Measurements from ENCODE around the gene MBD5. TPM values are rescaled to one million over a fixed set of nuclear protein-coding genes. Genes with fewer than 3 reads are reported as not detected.

MBD5 gene
- total and polyA plus RNA-seq, 8 donors = 3.2 to 173 (median 26.5) TPM

GRCh38 chr2:148218326-148219075 is 197.6 kb downstream of the MBD5 start:
- no peaks in the 10 kb centered on the region for H3K4me1 ChIP-seq
- TF ChIP-seq POLR2AphosphoS5 (IDR thresholded peaks at IDR 0.05) (no peak), EP300 (IDR thresholded peaks at IDR 0.05) (no peak), POLR2A (IDR thresholded peaks at IDR 0.05) (no peak)
- TF ChIP-seq, protein P1, sequence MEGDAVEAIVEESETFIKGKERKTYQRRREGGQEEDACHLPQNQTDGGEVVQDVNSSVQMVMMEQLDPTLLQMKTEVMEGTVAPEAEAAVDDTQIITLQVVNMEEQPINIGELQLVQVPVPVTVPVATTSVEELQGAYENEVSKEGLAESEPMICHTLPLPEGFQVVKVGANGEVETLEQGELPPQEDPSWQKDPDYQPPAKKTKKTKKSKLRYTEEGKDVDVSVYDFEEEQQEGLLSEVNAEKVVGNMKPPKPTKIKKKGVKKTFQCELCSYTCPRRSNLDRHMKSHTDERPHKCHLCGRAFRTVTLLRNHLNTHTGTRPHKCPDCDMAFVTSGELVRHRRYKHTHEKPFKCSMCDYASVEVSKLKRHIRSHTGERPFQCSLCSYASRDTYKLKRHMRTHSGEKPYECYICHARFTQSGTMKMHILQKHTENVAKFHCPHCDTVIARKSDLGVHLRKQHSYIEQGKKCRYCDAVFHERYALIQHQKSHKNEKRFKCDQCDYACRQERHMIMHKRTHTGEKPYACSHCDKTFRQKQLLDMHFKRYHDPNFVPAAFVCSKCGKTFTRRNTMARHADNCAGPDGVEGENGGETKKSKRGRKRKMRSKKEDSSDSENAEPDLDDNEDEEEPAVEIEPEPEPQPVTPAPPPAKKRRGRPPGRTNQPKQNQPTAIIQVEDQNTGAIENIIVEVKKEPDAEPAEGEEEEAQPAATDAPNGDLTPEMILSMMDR (IDR thresholded peaks at IDR 0.05) = no peak
- WGBS, 5 donors = 86 to 93% (median 88%) methylated on average over 5 of the region's 5 CpGs

DNA sequence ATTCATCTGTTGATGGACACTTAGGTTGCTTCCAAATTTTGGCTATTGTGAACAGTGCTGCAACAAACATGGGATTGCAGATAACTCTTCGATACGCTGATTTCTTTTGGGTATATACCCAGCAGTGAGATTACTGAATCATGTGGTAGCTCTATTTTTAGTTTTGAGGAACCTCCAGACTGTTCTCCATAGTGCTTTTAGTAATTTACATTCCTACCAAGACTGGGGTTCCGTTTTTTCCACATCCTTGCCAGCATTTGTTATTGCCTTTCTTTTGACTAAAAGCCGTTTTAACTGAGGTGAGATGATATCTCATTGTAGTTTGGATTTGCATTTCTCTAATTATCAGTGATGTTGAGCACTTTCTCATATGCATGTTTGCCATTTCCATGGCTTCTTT is 200.3 kb downstream of the MBD5 start:
- TF ChIP-seq POLR2A (IDR thresholded peaks at IDR 0.05) = no peak
- no peak overlapping the region for H3K4me3 ChIP-seq
- intact Hi-C loops (cut with DNase I; ENCODE audit: low total_unique reads) = no loop called here
- no peaks in the 10 kb centered on the region for H3K36me3 ChIP-seq
- DNase-seq = no peak
- no peaks in the 10 kb centered on the region for H3K4me1 ChIP-seq
- no peak overlapping the region for H3K27ac ChIP-seq
- 90 to 98% (median 94%) methylated on average over 4 of the region's 4 CpGs for WGBS, 5 donors
- no peaks in the 10 kb centered on the region for H3K27me3 ChIP-seq
- H3K9me3 ChIP-seq = peaks cover 0 to 23% (median 11%) of the 10 kb centered on the region in 4 donors

More at GRCh38 chr2:148218326-148219075, 197.6 kb downstream of the MBD5 start:
- intact Hi-C loops (cut with DNase I; ENCODE audit: low total_unique reads) = no loop called here
- no peaks in the 10 kb centered on the region for H3K36me3 ChIP-seq
- H3K27me3 ChIP-seq = no peaks in the 10 kb centered on the region
- no peak overlapping the region for H3K27ac ChIP-seq
- no peak for DNase-seq
- H3K9me3 ChIP-seq = peaks cover 0 to 23% (median 11%) of the 10 kb centered on the region in 4 donors
- no peak overlapping the region for H3K4me3 ChIP-seq

DNA sequence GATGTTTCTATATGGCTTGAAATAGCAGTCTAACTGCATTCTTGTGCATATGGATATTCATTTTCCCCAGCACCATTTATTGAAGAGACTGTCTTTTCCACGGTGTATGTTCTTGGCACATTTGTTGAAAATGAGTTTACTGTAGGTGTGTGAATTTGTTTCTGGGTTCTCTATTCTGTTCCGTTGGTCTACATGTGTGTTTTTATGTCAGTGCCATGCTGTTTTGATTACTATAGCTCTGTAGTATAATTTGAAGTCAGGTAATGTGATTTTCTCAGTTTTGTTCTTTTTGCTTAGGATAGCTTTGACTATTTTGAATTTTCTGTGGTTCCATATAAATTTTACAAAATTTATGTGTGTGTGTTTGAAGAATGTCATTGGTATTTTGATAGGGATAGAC is 201.0 kb downstream of the MBD5 start:
- 97 to 99% (median 98%) methylated on average over 2 of the region's 2 CpGs for WGBS, 5 donors
- intact Hi-C loops (cut with DNase I; ENCODE audit: low total_unique reads) = no loop called here
- Histone ChIP-seq H3K4me1 (no peaks in the 10 kb centered on the region), H3K4me3 (no peak overlapping the region), H3K9me3 (peaks cover 0 to 23% (median 11%) of the 10 kb centered on the region in 4 donors), H3K27me3 (no peaks in the 10 kb centered on the region), H3K27ac (no peak overlapping the region), H3K36me3 (no peaks in the 10 kb centered on the region)
- no peak for DNase-seq
- TF ChIP-seq POLR2A (IDR thresholded peaks at IDR 0.05) (no peak), POLR2AphosphoS5 (IDR thresholded peaks at IDR 0.05) (no peak), EP300 (IDR thresholded peaks at IDR 0.05) (no peak)
- TF ChIP-seq, protein P1 (IDR thresholded peaks at IDR 0.05) = no peak

DNA sequence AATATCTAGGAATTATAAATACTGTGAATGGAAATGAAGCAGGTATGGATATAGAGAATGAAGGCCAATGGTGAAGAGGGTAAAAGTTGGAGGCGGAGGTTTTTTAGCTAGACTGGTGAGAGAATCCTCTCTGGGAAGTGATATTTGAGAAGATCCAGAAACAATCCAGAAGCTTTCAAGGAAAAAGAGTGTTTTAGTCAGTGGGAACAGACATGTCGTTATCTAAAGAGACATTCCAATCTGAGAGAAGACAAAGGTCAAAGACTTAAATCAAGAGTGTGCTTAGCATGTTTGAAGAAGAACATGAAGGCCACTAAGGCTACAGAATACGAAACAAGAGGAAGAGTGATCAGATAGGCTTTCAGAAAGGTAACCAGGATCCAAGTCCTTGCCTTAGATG is 211.0 kb downstream of the MBD5 start:
- Histone ChIP-seq H3K4me3 (no peak overlapping the region), H3K9me3 (peaks cover 0 to 10% (median 0%) of the 10 kb centered on the region in 4 donors), H3K27ac (no peak overlapping the region), H3K36me3 (peaks cover 0 to 19% (median 16%) of the 10 kb centered on the region in 4 donors), H3K4me1 (no peaks in the 10 kb centered on the region), H3K27me3 (no peaks in the 10 kb centered on the region)
- TF ChIP-seq EP300 (IDR thresholded peaks at IDR 0.05) (no peak), POLR2AphosphoS5 (IDR thresholded peaks at IDR 0.05) (no peak), POLR2A (IDR thresholded peaks at IDR 0.05) (no peak)
- TF ChIP-seq, protein P1 (IDR thresholded peaks at IDR 0.05) = no peak
- 87 to 95% (median 89%) methylated on average over 3 of the region's 3 CpGs for WGBS, 5 donors
- DNase-seq = no peak
- intact Hi-C loops (cut with DNase I; ENCODE audit: low total_unique reads) = no loop called here

DNA sequence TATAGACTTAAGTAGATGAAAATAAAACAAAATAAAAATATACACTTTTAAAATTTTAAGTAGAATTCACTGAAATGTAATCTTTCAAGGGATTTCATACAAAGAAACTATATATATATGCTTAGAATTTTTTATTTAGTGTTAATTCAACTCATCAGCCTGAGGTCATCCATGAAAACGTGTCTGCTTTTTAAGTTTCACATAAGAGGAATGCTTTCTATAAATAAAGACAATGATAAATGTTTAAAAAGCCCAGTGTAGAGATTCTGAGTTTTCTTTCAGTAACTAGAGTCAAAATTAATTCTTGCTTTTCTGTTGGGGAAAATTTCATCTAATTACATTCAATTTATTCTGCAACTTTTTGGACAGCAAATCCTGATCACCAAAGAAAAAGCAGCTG is 213.3 kb downstream of the MBD5 start:
- H3K36me3 ChIP-seq = peaks cover 0 to 36% (median 25%) of the 10 kb centered on the region in 4 donors
- intact Hi-C loops (cut with DNase I; ENCODE audit: low total_unique reads) = no loop called here
- no peak overlapping the region for H3K27ac ChIP-seq
- H3K9me3 ChIP-seq = peaks cover 0 to 12% (median 0%) of the 10 kb centered on the region in 4 donors
- 68 to 85% (median 75%) methylated on average over 1 of the region's 1 CpG for WGBS, 5 donors
- no peaks in the 10 kb centered on the region for H3K4me1 ChIP-seq
- no peak for DNase-seq
- TF ChIP-seq EP300 (IDR thresholded peaks at IDR 0.05) (no peak), POLR2A (IDR thresholded peaks at IDR 0.05) (no peak), POLR2AphosphoS5 (IDR thresholded peaks at IDR 0.05) (no peak)
- TF ChIP-seq, protein P1 (IDR thresholded peaks at IDR 0.05) = no peak
- no peak overlapping the region for H3K4me3 ChIP-seq
- no peaks in the 10 kb centered on the region for H3K27me3 ChIP-seq

All from stomach (tissue), 9 donors.